ENCODE results near the gene CCDC158.
"Not testable (repeated sequence)": the region's sequence is repeated elsewhere in the genome, so short reads cannot be mapped to it uniquely, and the experiment has no call there.

The CCDC158 gene

DNA sequence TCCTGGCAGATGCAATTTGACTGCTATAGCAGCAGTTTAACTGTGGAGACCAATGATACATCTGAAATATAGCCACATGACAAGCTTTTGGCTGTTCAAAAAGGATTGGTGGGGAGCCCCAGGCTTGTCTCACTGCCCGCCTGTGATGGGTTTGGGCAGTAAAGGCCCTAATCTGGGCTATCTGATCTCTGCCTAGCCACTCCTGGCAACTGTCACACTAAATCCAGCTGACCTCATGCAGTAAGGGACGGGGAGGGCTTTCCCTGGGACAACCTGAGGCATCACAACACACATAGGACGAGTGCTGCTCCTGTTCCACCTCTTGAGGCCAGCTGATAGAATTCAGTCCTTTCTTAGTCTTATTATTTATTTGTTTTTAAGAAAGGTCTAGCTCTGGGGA, 56.2 kb downstream of the CCDC158 start:
- DNase-seq = no peak

DNA sequence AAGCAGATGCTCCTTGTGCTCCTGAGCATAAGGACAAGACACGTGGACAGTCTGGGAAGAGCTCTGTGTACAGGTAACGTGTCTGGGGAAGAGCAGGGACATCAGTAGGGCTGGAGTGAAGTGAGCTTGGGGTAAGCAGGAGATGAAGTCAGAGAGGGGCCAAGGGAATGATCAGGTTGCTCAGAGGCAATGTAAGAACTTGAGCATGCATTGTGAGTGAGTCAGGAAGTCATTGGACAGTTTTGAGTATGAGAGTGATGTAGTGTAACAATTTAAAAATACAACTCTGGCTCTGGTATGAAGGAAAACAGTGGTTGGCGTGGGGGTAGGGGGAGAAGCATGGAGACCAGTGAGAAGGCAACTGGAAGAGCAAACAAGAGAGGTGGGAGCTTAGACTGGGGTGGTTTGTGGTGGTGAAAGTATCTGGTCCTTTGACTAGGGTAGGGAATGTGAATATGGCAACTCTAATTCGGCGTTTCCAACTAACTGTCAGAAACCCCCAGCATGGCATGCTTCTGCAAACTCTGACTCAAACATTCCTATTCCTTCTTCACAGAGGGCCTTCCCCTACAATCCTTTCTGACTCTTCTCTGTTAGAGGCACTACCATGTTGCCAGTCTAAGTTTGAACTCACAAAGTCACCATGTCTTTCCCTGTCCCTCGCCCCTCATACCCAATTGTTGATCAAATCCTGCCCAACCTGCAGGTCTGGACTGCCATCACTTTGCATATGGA, 57.2 kb downstream of the CCDC158 start:
- no peak for DNase-seq

GRCh38 chr4:76361689-76362412, 59.1 kb downstream of the CCDC158 start:
- DNase-seq = no peak

GRCh38 chr4:76359881-76360466, 61.0 kb downstream of the CCDC158 start:
- DNase-seq = not testable (repeated sequence)

GRCh38 chr4:76357981-76358380, 63.0 kb downstream of the CCDC158 start:
- no peak for DNase-seq

DNA sequence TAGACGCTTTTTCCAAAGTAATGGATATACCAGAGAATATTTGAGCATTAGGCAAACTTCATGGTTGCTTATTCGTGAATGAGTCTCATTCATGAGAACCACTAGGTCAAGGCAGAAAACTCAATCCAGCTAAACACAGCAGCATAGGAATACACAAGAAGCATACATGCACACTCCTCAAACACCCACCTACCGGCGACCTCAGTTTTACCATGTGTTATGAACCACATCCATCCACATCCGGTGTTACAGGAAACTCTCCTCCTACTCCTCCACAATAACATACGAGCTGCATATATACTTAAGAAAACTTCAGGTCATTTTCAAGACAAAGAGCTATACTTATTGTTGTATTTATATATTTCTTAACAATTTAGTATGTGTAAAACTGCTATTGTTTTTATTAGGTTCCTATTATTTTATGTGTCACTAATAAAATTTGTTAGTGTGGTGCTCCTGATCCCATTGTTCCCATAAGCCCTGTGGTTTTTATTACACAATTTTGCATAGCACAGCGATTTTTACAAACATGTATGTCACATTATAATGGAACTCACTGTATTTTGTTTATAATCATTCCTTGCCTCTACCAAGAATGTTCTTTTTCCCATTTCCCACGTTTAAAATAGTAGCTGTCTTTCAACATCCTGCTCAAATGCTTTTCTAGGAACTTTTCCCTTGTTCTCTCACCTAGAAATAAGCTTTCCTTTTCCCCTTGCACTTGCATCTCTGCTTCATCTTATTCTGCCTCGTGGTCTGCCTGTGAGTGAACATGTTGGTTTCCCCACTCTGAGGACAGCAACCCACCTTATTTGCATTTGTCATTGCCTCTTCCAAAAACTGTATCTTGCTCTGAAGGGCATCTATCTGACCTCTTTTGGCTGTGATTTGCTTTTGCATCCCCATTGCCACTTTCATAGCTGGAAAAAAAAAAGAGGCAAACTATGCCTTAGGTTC, 66.1 kb downstream of the CCDC158 start:
- no peak for DNase-seq

GRCh38 chr4:76342803-76343202, 78.1 kb downstream of the CCDC158 start:
- no peak for DNase-seq

DNA sequence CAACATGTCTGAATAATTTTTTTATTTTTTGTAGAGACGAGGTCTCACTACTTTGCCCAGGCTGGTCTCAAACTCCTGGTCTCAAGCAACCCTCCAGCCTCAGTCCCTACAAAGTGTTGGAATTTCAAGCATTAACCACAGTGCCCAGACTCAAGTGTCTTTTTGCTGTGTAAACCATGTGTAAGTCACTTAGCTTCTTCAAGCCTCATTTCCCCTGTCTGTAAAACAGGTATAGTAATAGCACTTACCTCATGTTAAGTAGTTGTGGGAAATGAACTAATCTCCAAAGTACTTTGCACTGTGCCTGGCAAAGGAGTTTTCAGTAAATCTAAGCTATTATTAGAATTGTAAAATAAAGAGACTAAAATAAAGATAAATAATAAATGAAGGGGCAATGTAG, 78.8 kb downstream of the CCDC158 start:
- no peak for DNase-seq

DNA sequence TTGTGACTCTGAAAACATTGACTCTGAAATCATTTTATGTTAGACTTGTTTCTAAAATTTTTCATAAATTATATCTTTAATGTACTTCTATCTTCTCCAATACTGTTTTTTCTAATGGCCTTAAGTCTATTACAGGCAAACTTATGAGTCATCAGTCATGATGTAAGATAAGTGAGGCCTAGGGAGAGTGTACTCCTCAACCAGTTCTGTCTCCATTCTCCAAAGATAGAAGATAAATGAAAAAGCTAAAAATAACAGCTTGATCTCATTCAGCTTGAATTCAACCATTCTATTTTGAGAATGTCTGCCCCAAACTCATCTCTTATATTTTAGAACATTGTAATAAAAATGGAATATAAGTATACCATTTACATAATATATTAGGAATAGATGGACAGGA, 79.9 kb downstream of the CCDC158 start:
- no peak for DNase-seq

- DNase-seq = no peak
Measured at GRCh38 chr4:76339364-76339763, 81.6 kb downstream of the CCDC158 start.

DNA sequence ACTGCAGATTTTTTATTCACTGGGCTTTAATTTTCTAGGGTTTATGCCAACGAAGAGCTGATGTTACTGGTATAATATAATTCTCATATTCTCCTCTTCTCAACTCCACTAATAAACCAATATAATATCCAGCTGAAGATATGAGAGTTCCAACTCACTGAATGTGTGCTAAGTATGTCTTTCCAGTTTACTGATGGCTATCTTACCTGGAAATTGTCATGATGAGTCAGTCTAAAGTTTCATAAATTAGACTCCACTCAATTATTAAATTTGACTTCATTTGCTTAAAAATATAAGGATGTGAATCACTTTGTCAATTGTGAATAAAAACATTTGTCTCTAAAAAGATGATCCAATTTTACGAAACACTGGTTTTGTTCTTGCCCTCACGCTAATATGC, 86.1 kb downstream of the CCDC158 start:
- DNase-seq = no peak

GRCh38 chr4:76326515-76326914, 94.4 kb downstream of the CCDC158 start:
- no peak for DNase-seq

DNA sequence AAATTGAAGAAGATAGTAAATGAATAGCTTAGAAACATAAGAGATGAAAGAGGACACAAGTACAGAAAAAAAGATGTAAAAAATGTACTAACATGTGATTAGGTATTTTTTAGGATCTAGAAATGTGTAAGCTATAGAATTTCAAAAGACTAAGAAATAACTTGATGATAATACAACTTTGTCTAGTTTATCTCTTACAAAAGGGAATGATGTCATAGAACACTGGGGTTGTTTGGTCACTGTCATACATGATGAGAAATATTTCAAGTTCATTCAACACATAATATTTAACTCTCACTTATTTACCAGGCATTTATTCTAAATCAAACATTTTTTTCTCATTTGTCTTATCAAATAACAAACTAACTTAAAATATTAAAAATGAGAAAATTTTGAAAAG, 95.9 kb downstream of the CCDC158 start:
- no peak for DNase-seq

DNA sequence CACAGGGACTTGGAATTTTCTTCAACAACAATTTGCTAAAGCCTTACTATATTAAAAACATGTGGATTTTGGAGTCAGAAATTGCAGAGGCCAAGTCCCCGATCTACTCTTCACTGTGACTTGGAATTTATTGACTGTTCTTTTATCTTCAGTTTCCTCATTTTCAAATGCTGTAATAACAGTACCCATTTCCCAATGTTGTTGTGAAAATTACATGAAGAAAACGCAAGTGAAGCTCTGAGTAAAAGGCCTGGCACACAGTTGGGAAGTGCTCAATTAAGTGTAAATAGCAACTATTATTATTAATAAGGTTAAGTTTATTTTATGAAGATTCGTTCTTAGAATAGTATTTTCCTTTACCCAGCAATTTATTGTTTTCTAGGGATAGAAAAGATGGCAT, 98.7 kb downstream of the CCDC158 start:
- DNase-seq = no peak

DNA sequence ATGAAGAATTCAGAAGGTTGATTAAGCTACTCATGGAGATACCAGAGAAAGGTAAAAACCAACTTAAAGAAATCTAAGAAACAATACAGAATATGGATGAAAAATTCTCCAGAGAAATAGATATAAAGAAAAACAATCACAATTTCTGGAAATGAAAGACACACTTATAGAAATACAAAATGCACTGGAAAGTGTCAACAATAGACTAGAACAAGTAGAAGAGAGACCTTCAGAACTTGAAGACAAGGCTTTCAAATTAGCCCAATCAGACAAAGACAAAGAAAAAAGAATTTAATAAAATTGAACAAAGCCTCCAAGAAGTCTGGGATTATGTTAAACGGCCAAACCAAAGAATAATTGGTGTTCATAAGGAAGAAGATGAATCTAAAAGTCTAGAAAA, 104.8 kb downstream of the CCDC158 start:
- DNase-seq = no peak

- no peak for DNase-seq
Measured at GRCh38 chr4:76315267-76315918, 105.5 kb downstream of the CCDC158 start.

GRCh38 chr4:76313547-76313946, 107.4 kb downstream of the CCDC158 start:
- no peak for DNase-seq

DNA sequence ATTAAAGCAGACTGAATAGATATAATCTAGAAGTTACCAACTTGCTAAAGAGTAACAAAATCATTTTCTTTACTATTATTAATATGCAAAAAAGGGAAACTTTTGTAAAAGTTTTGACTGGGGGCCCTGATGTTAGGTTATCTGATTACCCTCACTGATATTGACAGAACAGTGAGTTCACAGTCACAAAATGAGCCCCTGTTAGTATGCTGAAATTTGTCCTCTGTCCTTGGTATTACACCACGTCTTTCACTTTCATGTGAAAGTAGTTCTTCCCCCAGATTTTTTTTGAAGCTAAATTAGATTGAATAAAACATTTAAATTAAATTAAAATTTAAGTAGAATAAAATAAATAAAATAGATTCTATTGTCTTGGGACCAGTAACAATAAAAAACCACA, 108.5 kb downstream of the CCDC158 start:
- no peak for DNase-seq

- no peak for DNase-seq
Measured at GRCh38 chr4:76311896-76312331, 109.0 kb downstream of the CCDC158 start.

DNA sequence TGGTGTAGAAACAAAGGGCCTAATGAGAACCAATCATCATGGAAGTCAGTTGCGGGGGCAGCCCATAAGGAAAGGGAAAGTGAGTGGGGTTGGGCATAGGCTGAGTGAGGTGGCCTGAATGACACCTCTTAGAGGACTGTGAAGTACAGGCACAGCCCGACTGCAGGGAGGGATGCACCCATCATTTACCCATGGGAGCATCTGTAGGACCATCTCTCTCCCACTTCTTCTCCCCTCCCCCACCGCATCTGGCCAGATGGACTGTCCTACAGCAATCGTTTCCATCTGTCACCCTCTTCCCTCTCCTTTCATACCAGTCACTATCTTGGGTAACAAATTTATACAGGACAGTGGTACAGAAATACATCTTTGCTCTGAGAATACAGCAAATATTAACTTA, 110.3 kb downstream of the CCDC158 start:
- no peak for DNase-seq

DNA sequence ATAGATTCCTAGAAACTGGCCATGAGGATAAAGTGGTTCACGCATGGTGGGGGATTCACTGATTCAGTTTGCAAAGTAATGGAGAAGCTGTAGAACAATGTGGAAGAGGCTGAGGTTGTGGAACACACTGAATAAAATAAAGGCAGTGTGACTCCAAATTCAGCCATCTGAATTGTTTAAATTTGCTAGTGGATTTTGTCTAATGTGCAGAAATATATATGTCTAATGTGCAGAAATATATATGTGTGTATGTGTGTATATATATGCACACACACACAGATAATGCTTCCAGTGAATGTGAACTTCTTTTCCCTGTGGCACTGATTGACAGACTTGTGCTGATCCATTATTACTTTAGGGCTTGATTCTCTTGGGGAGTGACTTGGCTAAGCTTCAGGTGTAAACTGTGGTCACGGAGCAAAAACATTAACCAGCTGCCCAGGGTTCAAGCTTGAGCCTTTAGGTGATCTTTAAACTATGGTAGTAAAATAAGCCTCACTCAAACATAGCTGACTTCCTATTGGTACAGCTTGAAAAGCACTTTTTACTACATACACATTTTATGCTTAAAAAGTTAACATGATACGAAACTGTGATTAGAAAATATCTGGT, 110.9 kb downstream of the CCDC158 start:
- DNase-seq = no peak

GRCh38 chr4:76308548-76308947, 112.4 kb downstream of the CCDC158 start:
- no peak for DNase-seq
